Activated CD4-positive, alpha-beta T cell treated with anti-CD3 and anti-CD28 coated beads, Interleukin-10, Interleukin-2, amounts not matched to agents 100 ng/mL and 50 ng/mL, durations not matched to agents 16 hours and 8 hours (primary cell): ENCODE data around the gene PDIA6.

Experiments
- DNase-seq: peaks from one replicate; pipeline ENCODE4 v3.0.0-alpha.2; 2020

Gene PDIA6

DNA sequence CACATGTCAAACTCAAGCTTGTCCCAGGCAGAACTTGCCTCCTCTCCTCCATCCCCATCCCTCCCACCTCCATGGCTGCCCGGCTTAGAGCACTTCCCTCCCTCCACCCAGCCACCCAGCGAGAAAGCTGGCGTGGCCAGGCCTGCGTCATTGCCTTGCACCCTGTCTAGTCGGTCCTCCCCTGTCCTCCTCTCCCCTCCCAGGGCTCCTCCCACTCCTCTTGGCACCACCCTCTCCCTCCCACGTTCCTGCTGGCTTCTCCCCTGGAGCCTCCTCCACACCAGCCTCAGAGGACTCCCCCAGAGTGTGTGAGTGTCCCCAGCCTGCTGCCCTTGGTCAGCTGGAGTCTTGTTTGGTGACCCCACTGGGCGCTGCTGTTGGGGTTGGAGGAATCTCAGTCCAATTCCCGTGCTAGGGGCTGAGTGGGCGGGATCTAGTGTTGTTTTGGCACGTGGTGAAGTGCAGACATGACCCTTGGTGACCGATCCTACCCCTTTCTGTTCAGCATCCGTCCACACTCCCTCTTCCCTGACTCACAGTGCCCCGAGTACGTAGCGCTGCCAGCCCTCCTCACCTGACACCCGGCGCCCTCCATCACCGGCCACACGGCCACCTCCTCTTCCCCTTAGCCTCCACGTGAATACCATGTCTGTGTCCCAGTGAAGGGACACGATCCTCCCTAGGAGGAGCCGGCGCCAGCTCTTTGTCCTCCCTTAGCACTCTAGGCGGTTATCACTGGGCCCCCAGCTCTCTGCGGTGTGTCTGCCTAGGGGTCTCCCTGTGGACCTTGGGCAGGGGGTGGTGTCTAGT lies 49.7 kb downstream of the PDIA6 start:
- DNase-seq, result no peak

DNA sequence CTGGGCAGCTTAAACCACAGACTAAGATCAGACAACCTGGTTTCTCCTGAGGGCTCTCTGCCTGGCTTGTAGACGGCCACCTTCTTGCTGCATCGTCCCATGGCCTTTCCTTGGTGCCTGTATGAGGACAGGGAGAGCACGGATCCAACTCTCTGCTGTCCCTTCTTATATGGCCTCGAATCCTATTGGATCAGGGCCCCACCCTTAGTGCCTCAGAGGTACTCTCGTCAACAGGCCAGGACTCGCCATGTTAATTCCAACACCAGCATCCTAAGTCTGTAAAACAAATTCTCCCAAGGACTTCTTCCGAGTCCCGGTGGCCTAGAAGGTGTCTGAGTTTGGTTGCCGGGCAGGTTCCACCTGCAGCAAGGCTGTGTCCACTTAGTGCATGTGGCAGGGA lies 51.0 kb downstream of the PDIA6 start:
- no peak for DNase-seq

DNA sequence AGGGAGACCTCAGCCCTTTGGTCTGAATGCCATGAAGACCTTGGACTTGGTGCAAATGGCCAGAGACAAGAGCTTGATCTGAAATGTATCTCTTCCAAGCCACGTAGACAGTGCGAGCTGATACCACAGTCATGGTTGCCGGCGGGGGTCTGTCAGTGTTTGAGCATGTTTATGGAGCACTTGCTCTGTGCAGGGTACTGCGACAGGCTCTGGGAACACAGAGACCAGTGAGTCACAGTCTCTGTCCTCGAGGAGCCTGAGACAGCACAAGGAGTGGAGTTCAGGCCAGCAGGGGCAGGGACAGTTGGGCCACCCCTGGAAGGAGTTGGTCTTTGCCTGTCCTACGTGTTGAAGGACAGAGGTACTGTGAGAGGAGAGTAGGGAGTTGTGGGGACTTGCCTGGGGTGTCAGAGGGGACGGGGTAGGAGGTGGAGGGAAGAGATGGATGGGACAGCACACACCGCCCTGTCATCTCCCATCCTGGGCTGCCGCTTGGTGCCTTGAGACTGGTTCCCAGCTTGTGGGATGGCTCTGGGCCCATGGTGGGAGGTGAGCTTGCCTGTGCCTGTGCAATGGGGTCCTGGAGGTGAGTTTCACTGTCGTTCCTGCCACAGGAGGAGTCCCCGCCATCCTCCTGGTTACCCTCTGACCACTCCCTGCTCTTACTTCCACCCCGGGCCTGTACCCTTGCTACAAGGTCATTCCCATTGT lies 51.6 kb downstream of the PDIA6 start:
- no peak for DNase-seq

DNA sequence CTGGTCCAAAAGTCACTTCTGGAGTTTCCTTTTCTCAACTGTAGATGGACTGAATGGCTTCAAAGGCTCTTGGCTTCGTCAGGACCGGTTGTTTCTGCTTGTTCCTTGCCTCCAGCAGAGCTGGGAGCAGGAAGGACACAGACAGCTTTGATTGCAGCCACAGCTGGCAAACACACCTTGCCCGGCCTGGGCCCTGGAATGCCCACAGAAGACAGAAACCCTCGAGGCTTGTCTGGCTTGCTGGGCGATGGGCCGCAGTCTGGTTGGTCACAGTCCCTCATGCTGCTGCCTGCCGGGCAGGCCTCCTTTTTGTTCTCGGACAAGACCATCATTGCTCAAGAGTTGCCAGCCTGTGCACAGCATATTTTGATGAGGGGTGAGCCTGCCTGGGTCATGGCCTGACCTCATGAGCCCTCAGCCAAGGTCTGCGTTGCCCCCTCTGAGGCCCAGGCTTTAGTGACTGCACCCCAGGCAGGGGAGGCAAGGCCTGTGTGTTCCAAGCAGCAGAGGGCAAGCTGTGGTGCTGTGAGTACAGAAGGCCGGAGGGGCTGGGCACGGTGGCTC lies 53.4 kb downstream of the PDIA6 start:
- DNase-seq, result no peak

DNA sequence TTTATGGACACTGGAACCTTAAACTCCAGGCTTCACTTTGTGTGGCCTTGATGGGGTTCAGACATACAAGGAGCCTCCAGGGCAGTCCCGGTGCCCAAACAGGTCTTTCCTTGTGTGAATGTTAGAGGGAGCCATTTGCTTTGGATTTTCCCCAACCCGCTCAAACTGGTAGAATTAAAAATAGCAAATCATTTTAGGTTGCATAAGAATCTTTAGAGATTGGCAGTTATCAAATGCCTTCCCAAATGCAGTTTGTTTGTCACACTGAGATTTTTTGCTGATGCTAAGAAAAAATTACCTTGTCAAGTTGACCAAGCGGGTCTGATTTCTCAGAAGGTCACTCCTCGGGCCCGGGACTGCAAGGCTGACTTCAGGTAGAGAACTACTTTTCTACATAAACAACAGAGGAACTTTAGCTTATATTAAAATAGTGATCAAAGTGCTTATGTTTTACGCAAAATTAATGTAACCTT lies 54.7 kb downstream of the PDIA6 start:
- DNase-seq, result no peak

DNA sequence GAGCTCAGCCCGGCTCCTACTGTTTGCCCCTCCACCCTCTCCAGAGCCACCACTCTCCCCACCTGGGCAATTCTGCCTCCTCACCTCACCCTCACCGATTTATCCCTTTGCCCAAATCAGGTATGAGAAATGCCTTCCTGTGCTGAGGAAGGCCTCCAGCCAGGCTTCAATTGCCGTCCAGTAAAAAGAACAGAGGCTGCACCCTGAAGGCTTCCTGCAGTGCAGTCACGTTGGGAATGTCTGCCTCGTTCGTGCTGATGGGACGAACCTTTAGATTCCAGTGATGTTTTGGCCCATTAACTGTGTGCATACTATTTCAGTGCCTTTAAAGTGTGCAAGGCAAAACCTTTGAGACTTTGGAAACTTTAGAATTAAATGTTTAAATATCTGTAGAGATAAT lies 57.0 kb downstream of the PDIA6 start:
- DNase-seq, result no peak

DNA sequence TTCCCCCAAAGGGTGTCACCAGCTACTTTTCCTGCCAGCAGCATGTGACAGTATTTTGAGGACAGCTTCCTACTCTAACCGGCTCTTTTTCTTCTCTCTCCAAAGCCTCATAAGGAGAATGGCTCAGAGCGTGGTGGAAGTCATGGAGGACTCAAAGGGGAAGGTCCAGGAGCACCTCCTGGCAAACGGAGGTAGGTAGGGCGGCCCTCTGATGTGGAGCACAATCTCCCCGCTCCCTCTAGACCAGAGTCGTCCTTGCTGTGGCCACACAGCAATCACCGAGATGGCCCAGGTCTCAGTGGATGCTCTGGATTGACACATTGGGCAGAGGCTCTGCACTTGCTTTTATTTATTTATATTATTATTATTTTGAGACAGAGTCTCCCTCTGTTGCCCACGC lies 58.7 kb downstream of the PDIA6 start:
- DNase-seq, result no peak

DNA sequence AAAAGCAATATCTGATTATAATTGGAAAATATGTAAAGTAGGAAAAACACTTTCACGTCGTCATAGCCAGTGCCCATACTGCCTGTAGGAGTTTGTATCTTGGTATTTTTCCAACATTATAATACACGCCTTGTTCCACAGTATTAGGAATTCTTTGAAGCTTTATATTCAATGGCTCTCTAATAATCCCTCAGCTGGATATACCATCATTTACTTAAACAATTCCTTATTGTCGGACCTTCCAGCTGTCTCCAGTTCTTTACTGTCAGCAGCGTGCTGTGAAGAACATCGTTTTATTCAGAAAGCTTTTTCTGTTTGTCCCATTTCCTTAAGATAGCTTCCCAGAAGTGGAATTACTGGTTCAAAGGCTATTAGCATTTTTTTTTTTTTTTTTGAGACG lies 59.4 kb downstream of the PDIA6 start:
- DNase-seq, result no peak

DNA sequence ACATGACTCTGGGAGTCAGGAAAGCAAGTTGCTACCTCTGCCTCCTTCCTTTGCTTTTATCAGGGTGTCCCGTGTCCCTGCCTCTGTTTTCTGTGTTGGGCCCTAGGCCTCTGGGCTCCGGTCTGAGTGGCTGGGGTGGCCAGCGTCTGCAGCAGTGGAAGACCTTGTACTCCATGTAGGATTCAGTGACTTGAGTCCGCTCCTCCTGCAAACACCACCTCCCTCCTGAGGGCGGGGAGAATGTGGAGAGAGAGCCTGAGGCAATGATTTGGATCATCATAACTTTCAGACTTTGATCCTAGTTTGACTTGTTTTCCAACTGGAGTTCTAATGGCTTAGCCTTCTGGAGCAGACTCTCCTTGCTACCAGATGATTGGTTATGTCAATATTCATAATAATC lies 60.3 kb downstream of the PDIA6 start:
- DNase-seq, result no peak

DNA sequence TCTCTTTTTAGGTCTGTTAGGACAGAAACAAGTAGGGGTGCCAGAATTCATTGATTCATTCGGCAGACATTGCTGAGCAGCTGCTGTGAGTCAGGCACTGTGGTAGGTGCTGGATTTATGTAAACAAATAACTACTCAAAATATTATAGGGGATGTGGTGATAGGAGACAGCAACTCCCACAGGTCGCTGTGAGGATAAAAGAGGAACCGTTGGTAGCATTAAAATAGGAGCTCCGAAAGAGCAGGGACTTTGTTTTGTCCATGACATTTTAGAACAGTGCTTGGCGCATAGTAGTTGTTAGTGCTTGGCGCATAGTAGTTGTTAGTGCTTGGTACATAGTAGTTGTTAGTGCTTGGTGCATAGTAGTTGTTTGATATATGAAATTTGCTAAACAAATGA lies 62.0 kb downstream of the PDIA6 start:
- DNase-seq, result no peak

DNA sequence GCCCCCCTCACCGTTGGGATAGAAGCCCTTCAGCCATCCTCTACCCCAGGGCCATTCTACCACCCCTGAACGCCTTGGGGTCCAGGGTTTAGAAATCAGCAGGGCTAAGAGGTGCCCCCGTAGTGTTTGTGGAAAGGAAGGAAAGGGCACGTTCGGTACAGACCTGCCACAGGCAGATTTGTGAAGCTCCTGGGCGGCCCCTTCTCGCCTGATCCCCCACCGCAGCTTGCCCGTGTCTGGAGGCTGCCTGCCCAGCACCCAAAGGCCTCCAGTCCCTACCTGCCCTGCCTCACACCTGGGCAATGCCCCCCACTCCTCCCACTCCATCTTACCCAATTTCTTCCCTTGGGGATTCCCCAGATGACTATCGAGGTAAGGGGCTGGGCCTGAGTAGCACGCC lies 69.9 kb downstream of the PDIA6 start:
- no peak for DNase-seq

DNA sequence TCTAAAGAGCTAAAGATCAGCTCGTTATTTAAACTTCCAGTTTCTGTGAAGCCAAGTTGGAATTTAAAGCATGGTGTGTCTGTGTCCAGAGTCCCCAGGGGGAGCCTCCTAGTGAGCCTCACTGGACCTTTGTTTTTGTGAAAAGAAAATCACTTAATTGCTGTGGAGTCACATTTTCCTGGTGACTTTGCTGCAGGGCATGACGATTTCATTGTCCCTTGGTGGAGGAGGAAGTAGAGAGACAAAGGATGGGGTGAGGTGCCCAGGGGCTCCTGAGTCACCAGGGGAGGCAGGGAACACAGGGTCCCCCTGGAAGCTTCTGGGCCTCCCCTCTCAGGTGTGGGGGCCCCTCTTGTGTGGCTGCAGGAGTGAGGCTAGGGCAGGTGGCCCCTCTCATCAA lies 71.4 kb downstream of the PDIA6 start:
- no peak for DNase-seq

DNA sequence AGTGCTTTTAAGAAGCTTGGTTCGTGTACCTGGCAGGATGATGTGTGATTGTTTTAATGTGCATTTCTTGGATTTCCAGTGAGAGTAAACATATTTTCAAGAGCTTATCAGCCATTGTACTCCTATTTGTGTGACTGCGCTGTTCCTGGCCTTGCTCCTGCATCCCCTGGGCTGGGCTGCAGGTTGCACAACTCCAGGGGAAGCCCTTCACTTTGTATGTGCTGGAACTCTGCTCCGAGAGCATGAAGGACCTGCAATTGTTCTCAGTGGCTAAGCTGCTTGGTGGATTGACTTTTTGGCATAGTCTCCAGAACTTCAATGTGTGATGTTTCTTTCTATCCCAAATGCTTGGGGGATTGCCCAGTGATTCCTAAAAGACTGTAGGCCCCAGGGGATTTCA lies 72.4 kb downstream of the PDIA6 start:
- no peak for DNase-seq

DNA sequence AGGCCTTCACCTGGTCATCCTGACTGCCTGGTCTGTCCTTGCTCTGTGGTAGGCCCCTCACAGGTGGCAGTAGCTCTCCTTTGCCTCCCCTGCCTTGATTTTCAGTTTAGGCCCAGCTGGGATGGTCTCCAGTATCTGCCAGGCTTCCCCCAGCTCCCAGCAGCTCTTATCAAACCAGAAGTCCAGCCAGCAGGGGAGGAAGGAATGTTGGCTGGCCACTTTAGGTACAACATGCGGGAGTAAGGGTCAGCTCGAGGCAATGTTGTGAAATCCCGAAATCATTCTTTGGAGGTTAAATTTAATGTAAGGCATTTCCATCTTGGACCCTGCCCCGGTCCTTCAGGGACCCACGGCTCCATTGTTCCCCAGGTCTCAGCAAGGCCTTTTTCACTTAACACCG lies 74.4 kb downstream of the PDIA6 start:
- DNase-seq, result no peak

DNA sequence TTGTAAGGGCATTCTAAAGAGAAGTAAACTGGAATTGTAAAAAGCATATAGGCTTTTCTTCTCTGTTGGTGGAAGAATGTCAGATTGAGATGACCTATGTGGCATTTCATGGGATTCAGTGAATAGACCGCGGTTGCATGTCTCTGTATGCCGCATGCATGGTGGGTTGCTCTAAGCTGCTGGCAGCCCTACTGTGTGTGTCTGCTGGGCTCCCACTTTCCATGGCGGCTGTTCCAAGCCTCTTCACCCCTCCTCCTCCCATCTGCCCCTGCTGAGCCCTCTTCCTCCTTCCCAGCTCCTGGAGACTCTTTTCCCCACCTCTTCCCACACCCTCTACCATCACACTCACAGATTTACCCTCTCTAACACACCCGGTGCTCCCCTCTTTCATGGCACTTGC lies 78.6 kb downstream of the PDIA6 start:
- no peak for DNase-seq

DNA sequence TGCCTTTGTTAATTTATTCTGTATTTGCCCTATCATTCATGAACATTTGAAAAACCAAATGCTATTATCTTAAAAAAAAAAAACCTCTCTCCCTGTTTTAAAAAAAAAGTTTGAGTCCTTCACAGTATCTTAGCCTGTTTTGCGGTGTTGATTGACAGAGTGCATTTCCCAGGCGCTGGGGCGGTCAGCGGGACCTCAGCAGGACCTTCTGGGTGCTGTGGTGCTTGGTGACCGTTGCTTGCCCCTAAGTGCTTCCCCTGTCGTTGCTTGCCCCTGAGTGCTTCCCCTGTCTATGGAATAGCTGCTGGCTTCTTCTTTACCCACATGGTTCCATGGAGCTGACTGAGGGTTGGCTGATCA lies 79.0 kb downstream of the PDIA6 start:
- no peak for DNase-seq
